GM18526 (cell line): ENCODE measurements around the gene LFNG.

Experiments used
- POLR2A ChIP-seq: IDR thresholded peaks from 3 replicates; pipeline ENCODE4 v1.6.1; 2011; ENCODE audit not compliant: insufficient read length; ENCODE audit errors: extremely low read depth

The LFNG gene

DNA sequence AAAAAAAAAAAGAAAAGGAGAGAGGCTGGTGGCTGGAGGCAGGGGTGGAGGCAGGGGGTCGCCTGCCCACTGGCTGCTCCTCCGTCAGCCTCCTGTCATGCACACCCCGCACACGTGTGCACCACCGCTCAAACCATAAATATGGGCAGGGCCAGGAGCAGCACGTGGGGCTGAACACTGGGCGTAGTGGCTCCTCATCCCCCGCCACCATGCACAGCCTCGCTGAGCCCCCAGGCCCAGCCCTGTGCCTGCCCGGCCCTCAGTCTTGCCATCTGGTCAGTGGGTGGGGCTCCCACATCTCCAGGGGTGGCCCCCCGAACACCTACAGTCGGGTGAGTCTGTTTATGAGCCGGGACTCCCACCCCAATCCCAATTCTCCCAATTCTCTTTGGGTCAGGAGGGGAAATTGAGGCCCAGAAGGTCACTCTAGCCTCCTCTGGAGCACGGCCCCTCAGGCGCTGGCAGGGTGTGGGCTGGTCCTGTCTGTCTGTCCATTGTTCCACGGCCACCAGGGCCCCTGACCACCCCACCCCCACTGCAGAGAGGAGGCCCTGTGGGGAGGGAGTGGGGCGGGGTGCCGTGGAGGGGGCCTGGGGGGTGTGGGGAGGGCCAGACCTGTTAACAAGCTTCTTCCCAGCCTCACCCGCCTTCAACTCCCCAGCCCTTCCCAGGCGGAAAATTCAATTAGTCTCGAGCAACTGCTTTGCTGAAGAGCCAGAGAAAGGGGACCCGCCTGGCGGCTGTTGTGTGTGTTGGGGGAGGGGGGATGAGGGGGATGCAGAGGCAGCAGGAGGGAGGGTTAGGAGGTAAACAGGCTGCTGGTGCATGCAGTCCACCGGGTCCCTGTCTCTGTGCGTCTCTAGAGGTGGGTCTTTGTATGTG, 23.9 kb upstream of the LFNG start:
- no peak for TF ChIP-seq POLR2A

DNA sequence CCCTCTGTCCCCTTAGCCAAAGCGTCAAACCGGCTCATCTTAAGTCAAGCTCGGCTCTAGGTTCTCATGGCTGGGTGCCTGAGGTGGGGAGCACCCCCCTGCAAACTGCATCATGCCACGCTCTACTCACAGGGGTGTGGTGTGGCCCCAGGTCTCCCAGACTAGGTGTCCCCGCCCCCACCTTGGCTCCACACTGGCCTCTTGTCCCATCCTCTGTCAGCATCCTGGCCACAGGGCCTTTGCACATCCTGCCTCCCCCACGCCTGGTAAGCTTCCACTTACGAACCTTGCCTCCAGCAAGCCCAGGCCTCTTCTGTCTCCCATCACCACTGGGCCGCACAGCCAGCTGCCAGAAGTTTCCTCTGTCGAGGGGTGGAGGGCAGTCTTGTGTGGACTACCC, 23.2 kb upstream of the LFNG start:
- no peak for TF ChIP-seq POLR2A

DNA sequence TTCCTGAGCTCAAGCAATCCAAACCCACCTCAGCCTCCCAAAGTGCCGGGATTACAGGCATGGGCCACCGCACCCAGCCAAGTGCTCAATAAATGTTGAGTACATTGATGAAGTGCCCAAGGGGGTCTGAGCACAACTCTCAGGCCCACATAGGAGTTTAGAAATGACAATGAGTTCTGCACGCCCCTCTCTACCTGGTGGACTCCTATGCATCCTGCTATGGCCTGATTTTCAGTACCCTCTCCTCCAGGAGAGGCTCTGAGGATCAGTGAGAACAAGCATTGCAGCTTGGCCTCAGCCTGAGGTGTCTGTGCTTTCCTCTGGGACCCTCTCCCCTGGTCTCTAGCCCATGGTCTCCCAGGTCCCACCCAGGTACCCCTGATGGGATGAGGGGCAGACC, 22.5 kb upstream of the LFNG start:
- TF ChIP-seq POLR2A = no peak

DNA sequence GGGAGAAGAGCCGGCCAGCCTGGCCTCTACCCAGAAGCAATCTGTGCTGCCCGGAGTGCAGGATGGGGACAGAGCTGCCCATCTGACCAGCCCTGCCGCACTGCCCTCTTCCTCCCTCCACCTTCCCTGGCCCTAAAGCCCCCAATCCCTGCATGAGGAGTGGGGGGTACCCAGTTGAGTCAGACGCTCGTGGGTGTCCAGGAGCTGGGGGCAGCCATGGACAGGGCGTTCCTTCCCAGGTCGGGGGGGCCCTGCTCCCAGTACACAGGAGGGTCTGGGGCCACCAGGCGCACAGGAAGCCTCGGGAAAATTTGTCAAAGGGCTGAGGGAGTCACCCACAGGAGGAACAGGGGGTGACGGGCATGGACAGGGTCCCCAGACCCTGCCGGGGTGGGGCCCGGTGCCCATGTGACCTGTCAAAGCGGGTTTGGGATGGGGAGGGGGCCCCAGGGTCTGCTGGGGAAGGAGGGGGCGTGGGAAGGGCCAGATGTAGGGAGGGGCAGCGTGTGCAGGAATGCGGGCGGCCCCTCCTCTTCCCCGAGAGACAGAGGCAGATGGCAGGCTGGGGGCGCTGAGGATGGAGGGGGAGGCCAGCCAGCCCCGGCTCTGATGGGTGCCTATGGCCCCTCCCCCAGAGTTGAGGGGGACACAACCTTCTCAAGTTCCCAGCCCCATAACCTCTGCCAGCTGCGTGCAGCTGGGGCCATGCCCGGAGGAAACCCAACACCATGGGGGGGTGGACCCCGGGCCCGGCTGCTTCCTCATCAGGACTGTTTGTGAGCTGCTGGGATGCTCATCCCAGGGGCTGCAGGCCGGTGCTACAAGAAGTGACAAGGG, 21.9 kb upstream of the LFNG start:
- TF ChIP-seq POLR2A = no peak

DNA sequence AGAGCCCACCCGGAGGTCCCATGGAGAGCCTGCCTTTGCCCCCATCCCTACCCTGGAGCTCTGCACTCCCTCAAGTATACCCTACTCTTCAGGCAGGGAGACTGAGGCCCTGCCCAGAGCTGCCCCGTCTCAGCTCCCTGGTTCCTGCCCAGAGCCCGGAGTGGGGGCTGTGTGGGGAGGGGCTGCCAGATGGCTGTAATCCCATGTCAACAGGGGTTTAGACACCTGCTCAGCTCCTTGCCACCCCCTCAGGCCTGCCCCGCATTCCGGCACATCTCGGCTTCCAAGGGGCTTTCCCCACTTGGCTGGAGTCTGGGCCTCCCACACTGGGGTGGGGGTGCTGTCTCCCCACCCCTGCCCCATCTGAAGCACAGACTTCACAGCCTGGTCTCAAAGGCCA, 20.9 kb upstream of the LFNG start:
- TF ChIP-seq POLR2A = no peak

DNA sequence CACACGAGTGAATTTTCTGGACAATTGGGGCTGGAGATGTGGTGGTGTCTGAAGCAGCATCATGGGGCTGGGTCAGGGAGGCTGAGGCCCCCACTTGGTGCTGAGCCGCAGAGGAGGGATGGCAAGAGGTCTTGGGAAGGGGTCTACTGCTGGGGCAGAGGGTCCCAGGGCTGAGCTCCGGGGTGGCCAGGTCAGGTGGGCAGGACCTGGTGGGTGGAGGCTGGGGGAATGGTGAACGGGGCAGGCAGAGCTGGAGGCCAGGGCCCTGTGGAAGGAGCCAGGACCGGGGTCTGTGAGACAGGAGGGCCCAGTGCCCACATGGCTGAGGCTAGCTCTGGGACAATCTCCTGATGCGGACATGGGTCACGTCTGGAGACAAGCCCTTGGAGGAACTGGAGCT, 20.4 kb upstream of the LFNG start:
- no peak for TF ChIP-seq POLR2A

DNA sequence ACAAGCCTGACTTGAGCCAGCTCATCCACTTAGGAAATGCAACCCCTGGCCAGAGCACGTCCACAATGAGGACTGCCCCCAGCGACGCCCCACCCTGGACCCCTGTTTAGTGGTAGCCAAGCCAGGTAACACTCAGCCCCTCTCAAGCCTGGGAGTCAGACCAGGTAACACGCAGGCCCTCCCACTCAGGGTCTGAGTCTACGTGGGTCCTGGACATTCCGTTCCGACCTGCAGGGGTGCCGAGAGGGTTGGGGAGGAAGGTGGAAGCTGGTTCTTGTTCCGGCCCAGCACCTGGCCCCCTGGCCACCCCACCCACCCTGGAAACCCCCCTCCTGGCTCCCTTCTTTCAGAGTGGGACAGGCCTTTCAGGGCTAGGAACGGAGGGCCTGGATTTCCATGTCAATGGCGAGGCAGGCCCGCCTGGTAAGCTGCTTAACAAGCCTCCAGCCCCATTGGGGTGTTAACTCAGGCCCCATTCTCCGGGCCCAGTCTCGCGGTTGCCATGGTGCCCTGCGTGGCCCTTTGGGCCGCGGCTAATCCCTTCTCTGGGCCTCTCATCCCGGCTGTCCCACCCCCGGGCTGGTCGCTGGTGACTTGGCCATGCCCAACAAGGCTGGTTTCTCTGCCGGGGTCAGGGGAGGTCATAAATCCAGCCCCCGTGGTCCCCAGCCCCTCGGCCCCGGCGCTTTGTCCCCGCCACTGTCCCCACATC, 19.7 kb upstream of the LFNG start:
- no peak for TF ChIP-seq POLR2A

DNA sequence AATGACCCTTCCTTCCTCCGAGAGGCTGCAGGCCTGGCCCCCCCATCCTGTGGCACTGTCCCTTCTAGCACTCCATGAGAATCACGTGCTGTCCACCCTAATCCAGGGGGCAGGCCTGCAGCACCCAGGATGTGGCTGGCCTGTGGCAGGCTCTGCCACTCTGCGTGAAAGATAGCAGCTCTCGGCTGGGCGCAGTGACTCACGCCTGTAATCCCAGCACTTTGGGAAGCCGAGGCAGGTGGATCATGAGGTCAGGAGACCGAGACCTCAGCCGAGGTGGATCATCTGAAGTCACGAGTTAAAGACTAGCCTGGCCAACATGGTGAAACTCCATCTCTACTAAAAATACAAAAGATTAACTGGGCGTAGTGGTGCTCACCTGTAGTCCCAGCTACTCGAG, 18.9 kb upstream of the LFNG start:
- TF ChIP-seq POLR2A = no peak

DNA sequence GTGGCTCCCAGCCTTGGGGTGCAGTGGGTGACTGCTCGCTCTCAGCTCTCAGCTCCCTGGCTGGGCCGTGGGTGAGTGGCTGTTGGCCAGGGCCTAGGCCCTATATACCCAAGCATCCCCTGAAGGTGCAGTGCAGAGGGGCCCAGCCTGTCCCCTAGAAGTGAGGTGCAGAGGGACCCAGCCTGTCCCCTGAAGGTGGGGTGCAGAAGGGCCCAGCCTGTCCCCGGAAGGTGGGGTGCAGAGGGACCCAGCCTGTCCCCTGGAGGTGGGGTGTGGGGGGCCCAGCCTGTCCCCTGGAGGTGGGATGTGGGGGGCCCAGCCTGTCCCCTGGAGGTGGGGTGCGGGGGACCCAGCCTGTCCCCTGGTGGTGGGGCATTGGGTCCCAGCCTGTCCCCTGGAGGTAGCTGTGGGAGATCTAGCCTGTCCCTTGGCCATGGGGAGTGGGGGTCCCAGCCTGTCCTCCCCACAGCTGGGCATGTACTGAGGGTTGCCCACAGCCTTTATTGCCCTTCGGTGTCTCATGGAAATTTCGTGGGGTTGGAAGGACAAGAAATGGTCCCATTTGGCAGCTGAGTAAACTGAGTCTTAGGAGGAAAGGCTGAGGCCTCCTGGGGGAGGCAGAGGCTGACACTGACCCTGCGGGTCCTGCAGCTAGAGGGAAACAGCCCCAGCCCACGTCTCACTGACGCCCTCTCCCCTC, 17.5 kb upstream of the LFNG start:
- TF ChIP-seq POLR2A = no peak

DNA sequence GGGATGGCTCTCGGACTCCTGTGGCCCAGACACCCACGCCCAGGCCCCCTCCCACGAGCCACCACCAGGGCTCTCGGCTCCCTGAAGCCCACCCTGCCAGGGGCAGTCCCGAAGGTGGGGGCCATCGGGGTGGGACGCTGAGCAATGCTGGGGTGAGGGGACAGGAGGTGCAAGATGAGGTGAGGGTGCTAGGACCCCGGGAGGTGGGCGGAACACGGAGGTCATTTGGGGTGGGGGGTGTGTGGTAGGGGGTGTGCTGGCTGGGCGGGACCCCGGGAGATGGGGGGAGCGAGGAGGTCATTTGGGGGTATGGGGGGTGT, 17.0 kb upstream of the LFNG start:
- TF ChIP-seq POLR2A = no peak

DNA sequence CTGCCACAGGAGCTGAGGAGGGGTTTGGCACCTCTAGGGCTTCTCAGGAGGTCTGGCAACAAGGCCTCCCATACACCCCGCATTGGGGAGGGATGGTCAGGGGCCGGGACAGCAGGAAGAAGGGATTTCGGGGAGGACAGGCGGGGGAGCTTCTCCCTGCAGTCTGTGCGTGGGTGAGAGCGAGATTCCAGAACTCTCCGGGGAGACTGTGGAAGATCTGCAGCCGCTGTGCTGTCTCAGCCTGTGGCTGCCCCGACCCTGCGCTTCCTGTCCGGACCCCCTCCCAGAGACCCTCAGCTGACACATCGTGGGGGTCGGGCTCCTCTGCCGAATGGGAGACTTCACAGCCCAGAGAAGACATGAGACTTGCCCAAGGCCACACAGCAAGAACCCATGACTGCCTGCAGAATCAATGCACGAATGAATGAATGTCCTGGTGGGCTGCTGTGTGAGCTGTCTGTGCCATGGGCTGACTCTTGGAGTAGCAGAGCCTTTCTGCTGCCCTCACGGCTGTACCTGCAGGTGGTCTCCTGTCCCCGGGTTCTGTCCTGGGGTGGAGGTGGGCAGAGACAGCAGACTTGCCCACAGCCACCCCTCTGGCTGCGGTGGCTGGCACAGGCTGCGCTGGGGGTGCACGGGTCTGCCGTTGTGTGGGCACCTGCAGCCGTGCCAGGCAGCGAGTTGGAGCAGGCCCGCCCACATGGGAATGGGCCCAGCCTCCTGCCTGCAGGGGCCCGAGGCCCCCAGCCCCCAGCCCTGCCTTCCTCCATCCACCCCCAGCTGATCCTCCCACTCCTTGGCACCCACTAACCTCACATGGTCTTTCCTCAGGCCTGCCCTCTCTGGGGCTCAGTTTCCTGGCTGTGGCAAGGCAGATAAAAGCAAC, 16.3 kb upstream of the LFNG start:
- TF ChIP-seq POLR2A = no peak

DNA sequence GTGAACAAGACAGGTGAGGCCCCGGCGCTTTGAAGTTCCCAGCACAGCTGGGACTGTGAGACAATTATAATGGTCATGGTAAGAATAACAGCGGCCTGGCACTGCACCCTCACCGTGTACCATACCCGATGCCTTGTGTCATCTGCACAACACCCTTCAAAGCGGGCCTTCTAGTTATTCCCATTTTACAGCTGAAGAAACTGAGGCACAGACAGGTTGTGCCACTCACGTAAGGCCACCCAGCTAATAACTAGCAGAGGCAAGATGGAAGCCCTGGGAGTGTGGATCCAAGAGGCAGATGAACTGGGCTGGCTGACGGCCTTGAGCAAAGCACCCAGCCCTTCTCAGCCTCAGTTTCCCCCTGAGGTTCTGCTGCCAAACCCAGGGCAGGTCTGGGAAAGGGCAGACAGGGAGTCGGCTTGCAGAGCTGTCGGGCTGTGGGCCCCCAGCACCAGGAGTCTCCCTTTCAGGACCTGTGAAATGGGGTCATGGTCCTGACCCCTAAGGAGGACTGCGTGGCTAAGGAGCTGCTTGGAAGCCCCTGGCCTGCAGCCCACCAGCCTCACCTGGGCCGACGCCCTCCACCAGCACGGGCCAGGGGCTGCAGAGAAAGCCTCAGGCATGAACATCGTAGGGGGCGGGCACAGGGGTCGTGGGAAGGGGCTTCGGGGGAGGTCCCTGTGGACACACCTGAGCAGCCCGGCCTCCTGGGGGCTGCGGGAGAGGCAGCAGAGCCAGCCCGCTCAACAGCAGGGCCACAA, 15.3 kb upstream of the LFNG start:
- TF ChIP-seq POLR2A = no peak

DNA sequence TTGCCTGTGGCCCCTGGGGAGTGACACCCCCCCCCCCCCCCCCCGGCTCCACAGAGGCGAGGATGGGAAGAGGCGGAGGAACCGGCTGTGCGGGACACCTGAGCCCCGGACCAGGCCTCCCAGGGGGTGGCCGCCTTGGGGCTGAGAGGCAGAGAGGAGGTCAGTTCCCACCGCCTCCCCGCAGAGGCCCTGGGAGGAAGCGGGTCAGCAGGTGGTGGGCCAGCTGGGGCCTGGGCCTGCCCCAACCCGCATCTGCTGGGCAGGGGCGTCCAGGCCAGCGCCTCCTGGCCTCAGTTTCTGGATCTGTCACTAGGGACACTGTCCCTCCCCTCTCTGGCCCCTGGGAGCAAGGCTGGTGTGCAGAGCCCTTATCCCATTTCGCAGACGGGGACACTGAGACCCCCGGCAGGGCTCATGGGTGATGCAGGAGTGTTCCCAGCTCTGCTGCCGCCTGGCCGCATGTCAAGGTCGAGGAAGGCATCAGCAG, 14.6 kb upstream of the LFNG start:
- no peak for TF ChIP-seq POLR2A
